ENCODE measurements around the gene HLCS.

The HLCS gene

GRCh38 chr21:36909423-36909822 is 57.0 kb downstream of the HLCS start:
- ChIA-PET POLR2A (no interaction called here), CTCF (no interaction called here)
- 0 out of 2 replicates have a peak overlapping the region, but pooled peaks have one; percentile 2 for H3K27ac ChIP-seq (ENCODE audit: extremely low read depth, low read depth, low read length)
- peaks cover 30% of the 10 kb centered on the region for H3K4me1 ChIP-seq (ENCODE audit: control insufficient read depth, insufficient read depth, low read length)
- TF ChIP-seq PRDM10 (tag by site-specific recombination; IDR thresholded peaks at IDR 0.05) (peak; percentile 34; the same call in 1 of the 2 replicates), ZNF768 (tag by site-specific recombination; IDR thresholded peaks at IDR 0.05) (no peak), SCRT2 (tag by site-specific recombination; IDR thresholded peaks at IDR 0.05) (peak; percentile 70), ZNF423 (tag by site-specific recombination; IDR thresholded peaks at IDR 0.05) (no peak)
- no peak overlapping the region for H3K4me3 ChIP-seq (ENCODE audit: low read depth, low read length)
- no peaks in the 10 kb centered on the region for H3K9me3 ChIP-seq (ENCODE audit: control insufficient read depth, insufficient read depth, low read depth, low read length)
- no peaks in the 10 kb centered on the region for H3K36me3 ChIP-seq (ENCODE audit: control insufficient read depth in 2 of 2, insufficient read depth in 1 of 2, low read length in 2 of 2)

- H3K9me3 ChIP-seq (ENCODE audit: control insufficient read depth, insufficient read depth, low read depth, low read length), result no peaks in the 10 kb centered on the region
- H3K4me1 ChIP-seq (ENCODE audit: control insufficient read depth, insufficient read depth, low read length), result peaks cover 22% of the 10 kb centered on the region
- ChIA-PET POLR2A (no interaction called here), CTCF (interaction anchor here (0.6 to 1.4 kb wide), 5 partner anchors 24 to 313 kb away, joined by 3 to 4 read pairs (median 3); no protein-coding TSS in a partner anchor)
- TF ChIP-seq ZNF121 (tag by site-specific recombination; IDR thresholded peaks at IDR 0.05), result peak; percentile 74; the same call in 1 of the 2 replicates
- no peak for TF ChIP-seq PRDM4 (tag by site-specific recombination; IDR thresholded peaks at IDR 0.05)
- TF ChIP-seq KLF8 (tag by site-specific recombination; IDR thresholded peaks at IDR 0.05), result no peak
- TF ChIP-seq ZNF776 (tag by site-specific recombination; IDR thresholded peaks at IDR 0.05; ENCODE audit: borderline replicate concordance), result no peak
- no peak for TF ChIP-seq ZNF274 (IDR thresholded peaks at IDR 0.05; ENCODE audit: low read length)
- TF ChIP-seq ZNF274 (tag by site-specific recombination; IDR thresholded peaks at IDR 0.05; ENCODE audit: borderline replicate concordance), result no peak
- TF ChIP-seq ZNF248 (tag by site-specific recombination; IDR thresholded peaks at IDR 0.05), result no peak
- TF ChIP-seq ZNF16 (tag by site-specific recombination; IDR thresholded peaks at IDR 0.05; ENCODE audit: low read depth), result no peak
- TF ChIP-seq ZNF571 (tag by site-specific recombination; IDR thresholded peaks at IDR 0.05), result no peak
- TF ChIP-seq OVOL3 (tag by site-specific recombination; IDR thresholded peaks at IDR 0.05), result no peak
- TF ChIP-seq ZNF146 (tag by site-specific recombination; IDR thresholded peaks at IDR 0.05), result peak; percentile 93
- H3K4me3 ChIP-seq (ENCODE audit: low read depth, low read length), result no peak overlapping the region
- no peak overlapping the region for H3K27ac ChIP-seq (ENCODE audit: extremely low read depth, low read depth, low read length)
- no peaks in the 10 kb centered on the region for H3K36me3 ChIP-seq (ENCODE audit: control insufficient read depth in 2 of 2, insufficient read depth in 1 of 2, low read length in 2 of 2)
Observed at GRCh38 chr21:36908260-36908908, 58.1 kb downstream of the HLCS start.

- no peak overlapping the region for H3K4me3 ChIP-seq (ENCODE audit: low read depth, low read length)
- H3K36me3 ChIP-seq (ENCODE audit: control insufficient read depth in 2 of 2, insufficient read depth in 1 of 2, low read length in 2 of 2), result no peaks in the 10 kb centered on the region
- CTCF ChIA-PET, result interaction anchor here (0.6 kb wide), 1 partner anchor 515 kb away, joined by 3 read pairs; no protein-coding TSS in a partner anchor
- POLR2A ChIA-PET, result no interaction called here
- no peaks in the 10 kb centered on the region for H3K4me1 ChIP-seq (ENCODE audit: control insufficient read depth, insufficient read depth, low read length)
- no peaks in the 10 kb centered on the region for H3K9me3 ChIP-seq (ENCODE audit: control insufficient read depth, insufficient read depth, low read depth, low read length)
- TF ChIP-seq ZEB2 (tag by site-specific recombination; IDR thresholded peaks at IDR 0.05), result no peak
- no peak overlapping the region for H3K27ac ChIP-seq (ENCODE audit: extremely low read depth, low read depth, low read length)
Observed at GRCh38 chr21:36904093-36904666, 62.3 kb downstream of the HLCS start.
